ENCODE data around the gene GNAS. TPM values are rescaled to one million over a fixed set of nuclear protein-coding genes. Genes with fewer than 3 reads are reported as not detected.
"Not testable (repeated sequence)": the region's sequence is repeated elsewhere in the genome, so short reads cannot be mapped to it uniquely, and the experiment has no call there.

Gene GNAS
- total RNA-seq, 2 experiments from 2014 or later = 1,022 to 1,326 TPM

DNA sequence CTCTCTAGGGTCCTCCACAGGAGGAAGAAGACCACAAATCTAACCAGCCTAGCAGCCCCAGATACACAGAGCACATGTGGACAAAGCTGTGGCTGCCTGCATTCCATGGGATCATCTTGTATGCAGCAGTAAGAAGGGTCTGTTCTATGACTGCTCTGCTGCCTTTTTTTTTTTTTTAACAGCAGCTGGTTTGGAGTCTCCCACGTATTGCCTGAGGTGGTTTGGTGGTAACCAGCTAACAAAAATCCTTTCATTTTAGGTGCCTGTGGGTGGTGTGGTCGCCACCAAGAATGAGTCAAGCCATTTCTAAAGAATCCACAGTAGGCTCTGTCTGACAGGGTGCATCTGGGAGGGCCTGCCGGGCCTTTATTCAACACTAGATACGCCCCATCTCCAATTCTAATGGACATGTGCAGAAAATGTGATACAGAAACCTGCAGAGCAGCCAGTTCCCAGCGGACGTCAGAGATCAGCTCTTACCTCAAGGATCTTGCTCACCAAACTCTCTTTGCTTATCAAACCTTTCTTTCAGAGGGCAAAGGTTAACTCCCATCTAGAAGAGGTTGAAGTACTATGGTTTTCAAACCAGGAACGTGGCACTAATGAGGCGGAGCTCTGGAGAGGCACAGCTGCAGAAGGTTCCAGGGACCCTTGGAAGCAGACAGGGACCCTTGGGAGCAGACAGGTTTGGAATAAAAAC, 33.8 kb upstream of the GNAS start:
- no peak overlapping the region for H3K27ac Mint-ChIP-seq
- H3K36me3 Mint-ChIP-seq (ENCODE audit: low read depth) = peaks cover 7% of the 10 kb centered on the region
- ChIA-PET CTCF (interaction anchor here (1.1 to 1.4 kb wide), 3 partner anchors 10 to 168 kb away, joined by 3 to 5 read pairs (median 4); partner anchors contain the start of gene STX16), POLR2A (no interaction called here)
- peaks cover 16% of the 10 kb centered on the region for H3K4me1 Mint-ChIP-seq
- H3K9me3 Mint-ChIP-seq = no peaks in the 10 kb centered on the region
- no peak overlapping the region for H3K4me3 Mint-ChIP-seq
- peaks cover 23% of the 10 kb centered on the region for H3K27me3 Mint-ChIP-seq
- peak; percentile 65 for DNase-seq

- no peak for DNase-seq
- Mint-ChIP-seq H3K36me3 (ENCODE audit: low read depth) (peaks cover 7% of the 10 kb centered on the region), H3K27me3 (peaks cover 13% of the 10 kb centered on the region), H3K4me3 (no peak overlapping the region), H3K27ac (no peak overlapping the region), H3K4me1 (peaks cover 16% of the 10 kb centered on the region), H3K9me3 (no peaks in the 10 kb centered on the region)
- CTCF ChIA-PET = no interaction called here
- POLR2A ChIA-PET = no interaction called here
Observed at GRCh38 chr20:58819921-58820320, 32.6 kb upstream of the GNAS start.

DNA sequence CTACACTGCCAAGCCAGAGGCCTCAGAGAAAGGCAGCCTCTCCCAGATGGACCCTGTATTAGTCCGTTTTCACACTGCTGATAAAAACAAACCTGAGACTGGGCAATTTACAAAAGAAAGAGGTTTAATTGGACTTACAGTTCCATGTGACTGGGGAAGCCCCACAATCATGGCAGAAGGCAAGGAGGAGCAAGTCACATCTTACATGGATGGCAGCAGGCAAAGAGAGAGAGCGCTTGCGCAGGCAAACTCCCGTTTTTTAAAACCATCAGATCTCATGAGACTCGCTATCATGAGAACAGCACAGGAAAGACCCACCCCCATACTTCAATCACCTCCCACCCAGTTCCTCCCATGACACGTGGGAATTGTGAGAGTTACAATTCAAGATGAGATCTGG, 32.0 kb upstream of the GNAS start:
- H3K27me3 Mint-ChIP-seq; POLR2A ChIA-PET; H3K36me3 Mint-ChIP-seq (ENCODE audit: low read depth); DNase-seq; H3K9me3 Mint-ChIP-seq; H3K4me3 Mint-ChIP-seq; H3K27ac Mint-ChIP-seq; CTCF ChIA-PET: not testable (repeated sequence)
- peaks cover 16% of the 10 kb centered on the region for H3K4me1 Mint-ChIP-seq

GRCh38 chr20:58822149-58822548, 30.4 kb upstream of the GNAS start:
- DNase-seq = no peak
- Mint-ChIP-seq H3K36me3 (ENCODE audit: low read depth) (peaks cover 7% of the 10 kb centered on the region), H3K27me3 (peaks cover 2% of the 10 kb centered on the region), H3K4me1 (peaks cover 16% of the 10 kb centered on the region), H3K9me3 (no peaks in the 10 kb centered on the region), H3K27ac (no peak overlapping the region), H3K4me3 (no peak overlapping the region)
- POLR2A ChIA-PET = no interaction called here
- CTCF ChIA-PET = interaction anchor here (1.2 kb wide), 1 partner anchor 17 kb away, joined by 3 read pairs; no protein-coding TSS in a partner anchor

GRCh38 chr20:58822748-58823730, 29.5 kb upstream of the GNAS start:
- no peak for DNase-seq
- Mint-ChIP-seq H3K9me3 (no peaks in the 10 kb centered on the region), H3K27ac (no peak overlapping the region), H3K4me3 (no peak overlapping the region), H3K36me3 (ENCODE audit: low read depth) (peaks cover 7% of the 10 kb centered on the region), H3K4me1 (peaks cover 15% of the 10 kb centered on the region), H3K27me3 (peaks cover 2% of the 10 kb centered on the region)
- ChIA-PET CTCF (interaction anchor here (1.2 kb wide), 1 partner anchor 16 kb away, joined by 3 read pairs; no protein-coding TSS in a partner anchor), POLR2A (no interaction called here)

- Mint-ChIP-seq H3K9me3 (no peaks in the 10 kb centered on the region), H3K4me3 (no peak overlapping the region), H3K4me1 (no peaks in the 10 kb centered on the region), H3K27ac (no peak overlapping the region), H3K27me3 (peaks cover 2% of the 10 kb centered on the region), H3K36me3 (ENCODE audit: low read depth) (peaks cover 2% of the 10 kb centered on the region)
- DNase-seq = no peak
- CTCF ChIA-PET = interaction anchor here (0.8 to 1.4 kb wide), 2 partner anchors 10 to 22 kb away, joined by 3 to 5 read pairs; no protein-coding TSS in a partner anchor
- POLR2A ChIA-PET = no interaction called here
Observed at GRCh38 chr20:58824843-58825242, 27.7 kb upstream of the GNAS start.

DNA sequence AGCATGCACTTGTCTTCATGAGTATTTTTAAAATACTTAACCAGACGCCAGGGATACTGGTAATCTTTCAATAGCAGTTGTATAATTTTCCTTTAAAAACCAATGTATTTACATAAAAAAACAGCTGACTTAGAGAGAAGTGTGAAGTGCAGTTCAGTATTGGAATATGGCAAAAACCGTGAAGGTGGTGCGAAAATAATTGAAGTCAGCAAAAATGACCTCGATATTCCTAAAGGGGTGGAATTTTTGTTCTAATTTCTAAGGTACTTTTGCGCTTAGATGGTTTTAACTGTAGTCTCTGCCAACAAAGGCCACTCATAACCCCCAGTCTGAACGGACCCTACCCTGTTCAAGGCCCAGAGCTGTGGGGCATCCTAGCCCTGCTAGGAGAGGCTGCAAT, 27.1 kb upstream of the GNAS start:
- DNase-seq = no peak
- peaks cover 2% of the 10 kb centered on the region for H3K27me3 Mint-ChIP-seq
- CTCF ChIA-PET = no interaction called here
- no peaks in the 10 kb centered on the region for H3K4me1 Mint-ChIP-seq
- POLR2A ChIA-PET = no interaction called here
- H3K27ac Mint-ChIP-seq = no peak overlapping the region
- peaks cover 2% of the 10 kb centered on the region for H3K36me3 Mint-ChIP-seq (ENCODE audit: low read depth)
- no peaks in the 10 kb centered on the region for H3K9me3 Mint-ChIP-seq
- H3K4me3 Mint-ChIP-seq = no peak overlapping the region

GRCh38 chr20:58826271-58826670, 26.2 kb upstream of the GNAS start:
- Mint-ChIP-seq H3K27ac (no peak overlapping the region), H3K4me1 (no peaks in the 10 kb centered on the region)

DNA sequence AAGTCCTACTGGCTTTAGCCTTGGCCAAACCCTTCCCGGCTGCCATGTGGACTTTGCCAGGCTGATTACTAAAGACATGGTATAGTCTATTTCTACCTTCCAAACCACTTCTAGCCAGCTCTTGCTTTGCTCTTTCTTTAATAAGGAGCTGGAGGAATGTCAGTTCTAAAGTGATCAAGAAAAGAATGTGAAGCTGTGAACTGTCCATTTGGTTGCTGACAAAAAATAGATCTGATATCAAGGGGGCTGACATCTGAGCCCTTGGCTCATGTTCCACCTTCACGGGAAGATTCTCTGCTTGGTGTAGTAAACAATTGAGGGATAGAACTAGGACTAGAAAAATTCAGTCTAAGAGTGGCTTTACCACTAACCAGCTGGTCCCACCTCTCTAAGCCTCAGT, 24.4 kb upstream of the GNAS start:
- POLR2A ChIA-PET = no interaction called here
- Mint-ChIP-seq H3K36me3 (ENCODE audit: low read depth) (peaks cover 6% of the 10 kb centered on the region), H3K4me1 (peaks cover 2% of the 10 kb centered on the region), H3K9me3 (peaks cover 4% of the 10 kb centered on the region), H3K27ac (no peak overlapping the region), H3K27me3 (peaks cover 13% of the 10 kb centered on the region), H3K4me3 (no peak overlapping the region)
- CTCF ChIA-PET = interaction anchor here (1.3 to 2.7 kb wide), 2 partner anchors 9 to 14 kb away, joined by 4 to 6 read pairs; no protein-coding TSS in a partner anchor
- DNase-seq = no peak

More at GRCh38 chr20:58826271-58826670, 26.2 kb upstream of the GNAS start:
- DNase-seq = no peak
- Mint-ChIP-seq H3K36me3 (ENCODE audit: low read depth) (peaks cover 4% of the 10 kb centered on the region), H3K4me3 (no peak overlapping the region), H3K27me3 (peaks cover 2% of the 10 kb centered on the region), H3K9me3 (peaks cover 4% of the 10 kb centered on the region)
- CTCF ChIA-PET = no interaction called here
- POLR2A ChIA-PET = no interaction called here

DNA sequence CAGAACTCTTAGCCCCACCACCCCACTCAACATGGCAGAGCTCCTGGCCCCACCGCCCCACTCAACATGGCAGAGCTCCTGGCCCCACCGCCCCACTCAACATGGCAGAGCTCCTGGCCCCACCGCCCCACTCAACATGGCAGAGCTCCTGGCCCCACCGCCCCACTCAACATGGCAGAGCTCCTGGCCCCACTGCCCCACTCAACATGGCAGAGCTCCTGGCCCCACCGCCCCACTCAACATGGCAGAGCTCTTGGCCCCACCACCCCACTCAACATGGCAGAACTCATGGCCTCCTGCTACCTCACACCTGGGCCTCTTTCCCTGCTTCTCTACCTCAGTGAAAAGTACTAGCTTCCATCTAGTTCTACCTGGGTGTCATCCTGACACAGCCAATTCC, 23.7 kb upstream of the GNAS start:
- CTCF ChIA-PET = interaction anchor here (1.3 to 2.7 kb wide), 2 partner anchors 10 to 15 kb away, joined by 4 to 6 read pairs; no protein-coding TSS in a partner anchor
- DNase-seq; H3K27ac Mint-ChIP-seq; H3K4me3 Mint-ChIP-seq; H3K36me3 Mint-ChIP-seq (ENCODE audit: low read depth); H3K9me3 Mint-ChIP-seq; POLR2A ChIA-PET; H3K4me1 Mint-ChIP-seq: not testable (repeated sequence)
- H3K27me3 Mint-ChIP-seq = peaks cover 13% of the 10 kb centered on the region

DNA sequence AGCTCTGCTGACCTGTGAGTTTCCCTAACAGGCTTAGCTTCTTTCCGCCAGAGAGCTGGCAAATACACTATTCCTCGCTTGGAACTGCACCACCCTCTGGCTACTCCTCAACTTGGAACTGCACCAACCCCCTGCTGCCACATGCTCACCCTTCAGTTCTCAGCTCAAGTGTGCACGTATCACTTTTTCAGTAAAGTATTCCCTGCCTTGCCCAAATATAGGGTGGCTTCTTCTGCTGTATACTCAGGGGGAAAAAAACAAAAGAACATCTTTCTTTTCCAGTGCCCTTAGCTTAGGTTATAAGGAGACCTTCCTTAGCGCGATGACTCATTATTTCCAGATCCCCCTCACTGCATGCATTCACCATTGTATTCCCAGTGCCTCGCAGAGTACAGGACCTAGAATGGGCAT, 23.0 kb upstream of the GNAS start:
- DNase-seq = no peak
- CTCF ChIA-PET = interaction anchor here (1.3 kb wide), 1 partner anchor 11 kb away, joined by 4 read pairs; no protein-coding TSS in a partner anchor
- POLR2A ChIA-PET = no interaction called here
- H3K27me3 Mint-ChIP-seq = peaks cover 13% of the 10 kb centered on the region
- H3K9me3 Mint-ChIP-seq = peaks cover 4% of the 10 kb centered on the region
- H3K27ac Mint-ChIP-seq = no peak overlapping the region
- H3K36me3 Mint-ChIP-seq (ENCODE audit: low read depth) = peaks cover 6% of the 10 kb centered on the region
- no peak overlapping the region for H3K4me3 Mint-ChIP-seq
- H3K4me1 Mint-ChIP-seq = peaks cover 2% of the 10 kb centered on the region

GRCh38 chr20:58832457-58832856, 20.1 kb upstream of the GNAS start:
- POLR2A ChIA-PET = no interaction called here
- H3K27me3 Mint-ChIP-seq = peaks cover 21% of the 10 kb centered on the region
- no peak overlapping the region for H3K27ac Mint-ChIP-seq
- H3K9me3 Mint-ChIP-seq = peaks cover 4% of the 10 kb centered on the region
- CTCF ChIA-PET = no interaction called here
- H3K4me3 Mint-ChIP-seq = no peak overlapping the region
- peaks cover 6% of the 10 kb centered on the region for H3K36me3 Mint-ChIP-seq (ENCODE audit: low read depth)
- no peak for DNase-seq
- peaks cover 3% of the 10 kb centered on the region for H3K4me1 Mint-ChIP-seq

DNA sequence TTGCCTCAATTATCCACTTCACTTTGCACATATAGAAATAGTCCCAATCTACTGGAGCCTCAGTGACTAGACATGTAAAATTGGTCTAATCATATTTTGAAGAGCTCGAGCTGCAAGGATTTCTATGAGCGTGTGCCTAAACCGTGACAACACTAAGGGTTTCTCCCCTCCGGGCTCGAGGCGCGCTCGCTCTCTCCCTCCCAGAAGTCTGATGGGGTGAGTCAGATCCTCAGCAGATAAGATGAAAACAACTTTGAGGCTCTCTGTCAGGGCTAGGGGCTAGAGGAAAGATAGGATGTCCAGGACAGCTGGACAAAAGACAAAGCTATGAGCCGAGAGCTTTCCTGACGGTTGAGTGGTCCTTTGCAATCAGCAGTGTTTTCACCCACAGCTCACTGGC, 18.6 kb upstream of the GNAS start:
- Mint-ChIP-seq H3K27me3 (peaks cover 28% of the 10 kb centered on the region), H3K4me1 (peaks cover 13% of the 10 kb centered on the region), H3K4me3 (no peak overlapping the region), H3K9me3 (peaks cover 4% of the 10 kb centered on the region), H3K27ac (no peak overlapping the region), H3K36me3 (ENCODE audit: low read depth) (peaks cover 6% of the 10 kb centered on the region)
- ChIA-PET CTCF (interaction anchor here (0.8 kb wide), 1 partner anchor 36 kb away, joined by 3 read pairs; no protein-coding TSS in a partner anchor), POLR2A (no interaction called here)
- DNase-seq = no peak
